CD14-positive monocyte (primary cell): ENCODE measurements around the gene LHFPL5. TPM values are rescaled to one million over a fixed set of nuclear protein-coding genes. Genes with fewer than 3 reads are reported as not detected.

ENCODE experiments used
- DNase-seq, 3 donors: peaks; one replicate each; pipeline ENCODE4 v3.0.0-alpha.2; 2011 to 2022
- H2AFZ ChIP-seq: 2 replicates; pipeline ENCODE4 v1.6.0; 2012; ENCODE audit warnings: mild to moderate bottlenecking, low read depth, low read length, inconsistent platforms; ENCODE audit not compliant: insufficient read depth, poor library complexity, severe bottlenecking
- H3K27ac ChIP-seq, 2 donors: 1 replicate in 1 of 2; 2 replicates in 1 of 2; pipeline ENCODE4 v1.5.1; 2012 to 2013; ENCODE audit warnings: low read length in 2 of 2, control low read depth in 1 of 2, inconsistent platforms in 1 of 2, low read depth in 1 of 2, mild to moderate bottlenecking in 1 of 2
- H3K27me3 ChIP-seq, 2 donors: one replicate each; pipeline versions ENCODE4 v1.6.0 to v1.6.1; 2011 to 2013; ENCODE audit warnings: low read length in 2 of 2; ENCODE audit not compliant: control insufficient read depth in 2 of 2, insufficient read depth in 2 of 2
- H3K36me3 ChIP-seq, 2 donors: replicated peaks in 1 of 2; 1 replicate in 1 of 2; 2 replicates in 1 of 2; pipeline versions ENCODE4 v1.5.1 to v1.6.1; 2012 to 2013; ENCODE audit warnings: low read length in 2 of 2, control low read depth in 1 of 2, inconsistent platforms in 1 of 2, mild to moderate bottlenecking in 1 of 2; ENCODE audit not compliant: insufficient read depth in 2 of 2, control insufficient read depth in 1 of 2
- H3K4me1 ChIP-seq, 2 donors: 1 replicate in 1 of 2; 2 replicates in 1 of 2; pipeline versions ENCODE4 v1.5.1 to v1.6.1; 2012 to 2013; ENCODE audit warnings: low read length in 2 of 2, control low read depth in 1 of 2, inconsistent platforms in 1 of 2, mild to moderate bottlenecking in 1 of 2, moderate library complexity in 1 of 2; ENCODE audit not compliant: insufficient read depth in 2 of 2, control insufficient read depth in 1 of 2
- H3K4me2 ChIP-seq: replicated peaks from 2 replicates; pipeline ENCODE3; 2012; ENCODE audit warnings: low read length, moderate library complexity, mild to moderate bottlenecking; ENCODE audit not compliant: poor library complexity, severe bottlenecking; ENCODE audit errors: extremely low read depth
- H3K4me3 ChIP-seq, 3 experiments: fragments of 200-600 bp in 1 of 3; sonication (generic) in 1 of 3; replicated peaks in 1 of 3; 1 replicate in 2 of 3; 2 replicates in 1 of 3; pipeline ENCODE4 v1.5.1; 2011 to 2013; ENCODE audit warnings: low read length in 3 of 3, mild to moderate bottlenecking in 3 of 3, control low read depth in 2 of 3, low read depth in 2 of 3, inconsistent platforms in 1 of 3, moderate library complexity in 1 of 3
- H3K79me2 ChIP-seq: 2 replicates; pipeline ENCODE4 v1.6.0; 2012; ENCODE audit warnings: mild to moderate bottlenecking, control low read depth, inconsistent platforms, low read length, moderate library complexity; ENCODE audit not compliant: insufficient read depth
- H3K9ac ChIP-seq: 2 replicates; pipeline ENCODE4 v1.6.0; 2017; ENCODE audit warnings: low read length, mild to moderate bottlenecking; ENCODE audit not compliant: insufficient read depth, poor library complexity, severe bottlenecking
- H3K9me3 ChIP-seq, 2 donors: replicated peaks in 1 of 2; 1 replicate in 1 of 2; 2 replicates in 1 of 2; pipeline versions ENCODE4 v1.5.1 to v1.6.1; 2012 to 2013; ENCODE audit warnings: low read length in 2 of 2, control low read depth in 1 of 2; ENCODE audit not compliant: control insufficient read depth in 1 of 2, insufficient read depth in 1 of 2
- H4K20me1 ChIP-seq: 2 replicates; pipeline ENCODE4 v1.6.0; 2012; ENCODE audit warnings: mild to moderate bottlenecking, low read length, control low read depth, moderate library complexity; ENCODE audit not compliant: insufficient read depth
- H3K27ac Mint-ChIP-seq, 7 donors: one replicate each; pipeline ENCODE4 v1.8.0; 2020; ENCODE audit warnings: mild to moderate bottlenecking in 7 of 7, mixed read lengths in 7 of 7, moderate library complexity in 6 of 7, inconsistent platforms in 2 of 7
- H3K27me3 Mint-ChIP-seq, 3 donors: one replicate each; pipeline ENCODE4 v1.8.0; 2021 to 2022; ENCODE audit warnings: low read depth in 3 of 3, mild to moderate bottlenecking in 3 of 3, mixed read lengths in 3 of 3, moderate library complexity in 3 of 3, inconsistent platforms in 1 of 3
- H3K36me3 Mint-ChIP-seq, 2 donors: one replicate each; pipeline ENCODE4 v1.8.0; 2020; ENCODE audit warnings: mixed read lengths in 2 of 2, inconsistent platforms in 1 of 2, mild to moderate bottlenecking in 1 of 2
- H3K4me1 Mint-ChIP-seq: one replicate; pipeline ENCODE4 v1.8.0; 2020; ENCODE audit warnings: mild to moderate bottlenecking, mixed read lengths
- H3K4me3 Mint-ChIP-seq, 2 donors: one replicate each; pipeline ENCODE4 v1.8.0; 2020; ENCODE audit warnings: mild to moderate bottlenecking in 2 of 2, mixed read lengths in 2 of 2, moderate library complexity in 1 of 2
- H3K9me3 Mint-ChIP-seq, 7 donors: one replicate each; pipeline ENCODE4 v1.8.0; 2020 to 2022; ENCODE audit warnings: mixed read lengths in 7 of 7, mild to moderate bottlenecking in 6 of 7, moderate library complexity in 6 of 7, inconsistent platforms in 2 of 7
- WGBS: methylation state at CpG from one replicate; pipeline ENCODE4 v1.1.5; 2013; ENCODE audit warnings: missing lambda C conversion rate; ENCODE audit not compliant: insufficient coverage; 5-methylcytosine and 5-hydroxymethylcytosine counted together
- intact Hi-C, 2 donors: fragments of 100-400 bp; cut with micrococcal nuclease; formaldehyde crosslinking; loops; one replicate each; pipeline versions ENCODE4 v1.15.0 to v1.15.1; 2023
- polyA plus RNA-seq, 3 donors: library from polyadenylated mRNA; depleted of rRNA in 1 of 3; unstranded in 2 of 3; stranded (reverse) in 1 of 3; fragments of 300-500 nt in 2 of 3; fragments of >200 nt in 1 of 3; fragmentation: Illumina TruSeq in 2 of 3; gene quantifications; 1 replicate in 2 of 3; 2 replicates in 1 of 3; pipeline ENCODE4 v1.2.3, GENCODE V29; 2012 to 2021
- TF ChIP-seq, protein P1 (sequence below): fragments of 200-600 bp; IDR thresholded peaks from one replicate; pipeline ENCODE4 v1.8.0; 2022; ENCODE audit warnings: antibody characterized with exemption, mild to moderate bottlenecking

Gene LHFPL5
- polyA plus RNA-seq, 3 donors = not detected

DNA sequence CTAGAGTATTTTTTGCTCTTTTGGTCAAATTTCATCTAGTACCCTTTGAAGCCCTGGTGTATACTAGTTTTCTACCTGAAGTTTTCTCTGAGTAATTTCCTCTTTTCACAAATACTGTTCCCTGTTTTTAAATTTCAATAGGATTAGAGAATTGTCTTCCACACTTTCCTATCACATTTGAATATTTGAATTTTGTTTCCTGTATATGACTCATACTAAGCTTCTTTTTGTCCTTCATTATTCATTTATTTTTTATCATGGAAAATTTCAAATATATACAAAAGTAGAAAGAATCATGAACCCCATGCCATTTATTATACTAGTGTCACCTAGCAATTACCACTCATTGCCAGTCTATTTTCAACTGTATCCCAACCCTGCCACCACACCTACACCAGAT lies 52.7 kb downstream of the LHFPL5 start:
- H2AFZ ChIP-seq = no peak overlapping the region
- peaks cover 5% of the 10 kb centered on the region for H3K4me1 Mint-ChIP-seq
- H4K20me1 ChIP-seq = no peaks in the 10 kb centered on the region
- no peaks in the 10 kb centered on the region for H3K79me2 ChIP-seq
- intact Hi-C loops = no loop called here
- no peaks in the 10 kb centered on the region for H3K9me3 ChIP-seq
- no peak overlapping the region for H3K27ac Mint-ChIP-seq
- H3K4me2 ChIP-seq = no peak overlapping the region
- H3K4me3 Mint-ChIP-seq = no peak overlapping the region
- H3K4me1 ChIP-seq = no peaks in the 10 kb centered on the region
- H3K9ac ChIP-seq = no peak overlapping the region
- H3K36me3 Mint-ChIP-seq = peaks cover 76 to 91% of the 10 kb centered on the region in 2 donors
- peaks cover 56 to 97% of the 10 kb centered on the region in 2 donors for H3K36me3 ChIP-seq
- H3K27me3 ChIP-seq = no peaks in the 10 kb centered on the region
- H3K4me3 ChIP-seq = no peak overlapping the region
- DNase-seq = no peak
- no peak overlapping the region for H3K27ac ChIP-seq
- H3K27me3 Mint-ChIP-seq = no peaks in the 10 kb centered on the region
- no peaks in the 10 kb centered on the region for H3K9me3 Mint-ChIP-seq
- TF ChIP-seq, protein P1, sequence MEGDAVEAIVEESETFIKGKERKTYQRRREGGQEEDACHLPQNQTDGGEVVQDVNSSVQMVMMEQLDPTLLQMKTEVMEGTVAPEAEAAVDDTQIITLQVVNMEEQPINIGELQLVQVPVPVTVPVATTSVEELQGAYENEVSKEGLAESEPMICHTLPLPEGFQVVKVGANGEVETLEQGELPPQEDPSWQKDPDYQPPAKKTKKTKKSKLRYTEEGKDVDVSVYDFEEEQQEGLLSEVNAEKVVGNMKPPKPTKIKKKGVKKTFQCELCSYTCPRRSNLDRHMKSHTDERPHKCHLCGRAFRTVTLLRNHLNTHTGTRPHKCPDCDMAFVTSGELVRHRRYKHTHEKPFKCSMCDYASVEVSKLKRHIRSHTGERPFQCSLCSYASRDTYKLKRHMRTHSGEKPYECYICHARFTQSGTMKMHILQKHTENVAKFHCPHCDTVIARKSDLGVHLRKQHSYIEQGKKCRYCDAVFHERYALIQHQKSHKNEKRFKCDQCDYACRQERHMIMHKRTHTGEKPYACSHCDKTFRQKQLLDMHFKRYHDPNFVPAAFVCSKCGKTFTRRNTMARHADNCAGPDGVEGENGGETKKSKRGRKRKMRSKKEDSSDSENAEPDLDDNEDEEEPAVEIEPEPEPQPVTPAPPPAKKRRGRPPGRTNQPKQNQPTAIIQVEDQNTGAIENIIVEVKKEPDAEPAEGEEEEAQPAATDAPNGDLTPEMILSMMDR = no peak

DNA sequence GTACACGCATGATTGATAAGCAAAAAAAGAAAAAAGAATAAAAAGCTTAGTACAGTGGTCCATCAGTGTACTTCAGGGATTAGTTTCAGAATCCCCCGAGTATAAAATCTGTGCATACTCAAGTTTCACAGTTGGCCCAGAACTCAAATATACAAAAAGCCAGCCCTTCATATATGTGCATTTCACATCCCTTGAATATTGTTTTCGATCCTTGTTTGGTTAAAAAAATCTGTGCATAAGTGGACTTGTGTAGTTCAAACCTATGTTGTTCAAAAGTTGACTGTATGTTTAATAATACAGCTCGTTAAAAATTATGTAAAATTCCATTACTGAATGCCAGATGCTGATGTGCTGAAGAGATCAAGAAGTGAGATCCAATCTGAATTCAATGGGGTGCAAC lies 54.2 kb downstream of the LHFPL5 start:
- Mint-ChIP-seq H3K27me3 (no peaks in the 10 kb centered on the region), H3K4me3 (no peak overlapping the region), H3K9me3 (no peaks in the 10 kb centered on the region), H3K36me3 (peaks cover 72 to 87% of the 10 kb centered on the region in 2 donors), H3K4me1 (no peaks in the 10 kb centered on the region), H3K27ac (no peak overlapping the region)
- Histone ChIP-seq H3K27me3 (no peaks in the 10 kb centered on the region), H2AFZ (no peak overlapping the region), H4K20me1 (no peaks in the 10 kb centered on the region), H3K27ac (no peak overlapping the region), H3K4me1 (no peaks in the 10 kb centered on the region), H3K4me2 (no peak overlapping the region), H3K79me2 (no peaks in the 10 kb centered on the region), H3K9me3 (no peaks in the 10 kb centered on the region), H3K36me3 (peaks cover 52 to 92% of the 10 kb centered on the region in 2 donors), H3K9ac (no peak overlapping the region), H3K4me3 (no peak overlapping the region)
- WGBS = 100% methylated on average over 1 of the region's 4 CpGs
- no peak for DNase-seq
- TF ChIP-seq, protein P1 = no peak
- intact Hi-C loops = no loop called here

Other genes starting within 250 kb of the LHFPL5 start
- gene FKBP5, start 116.4 kb upstream of the LHFPL5 start, polyA plus RNA-seq = 10 to 100 TPM; 20.2 to 58.5 (median 56.9) TPM
- 1 to 10 TPM in 1 of 3 donors, not detected in 2; 2.7 TPM for gene ARMC12, start 68.3 kb upstream of the LHFPL5 start, polyA plus RNA-seq
- not detected for gene CLPSL2, start 28.8 kb upstream of the LHFPL5 start, polyA plus RNA-seq
- not detected for gene CLPSL1, start 24.3 kb upstream of the LHFPL5 start, polyA plus RNA-seq
- gene CLPS, start 8.0 kb upstream of the LHFPL5 start, polyA plus RNA-seq = not detected
- gene SRPK1, start 115.7 kb downstream of the LHFPL5 start, polyA plus RNA-seq = 10 to 100 TPM in 2 of 3 donors, 1 to 10 TPM in 1; 7.2 to 24.8 (median 20.5) TPM
- 1 to 10 TPM in 2 of 3 donors, under 1 TPM in 1; 0.52 to 1.7 (median 1.5) TPM for gene SLC26A8, start 219.3 kb downstream of the LHFPL5 start, polyA plus RNA-seq
- 10 to 100 TPM; 56.6 to 96.6 (median 83.7) TPM for gene MAPK14, start 222.5 kb downstream of the LHFPL5 start, polyA plus RNA-seq